IMR-90 (cell line): ENCODE data around the gene DDC. TPM values are rescaled to one million over a fixed set of nuclear protein-coding genes. Genes with fewer than 3 reads are reported as not detected.

Experiments used
- ATAC-seq: fragments of 200-7000 bp; cut with Tn5 transposase; 2 replicates; pipeline ENCODE4 v1.9.1; 2020; ENCODE audit warnings: low read depth, mild to moderate bottlenecking, moderate library complexity
- BruUV-seq: library from RNA; stranded (reverse); fragments of 400-500 nt; replicated peaks from 2 replicates; lab custom pipeline; 2021; lab: Mats Ljungman, UMichigan
- CTCF ChIA-PET: fragments of 300-600 bp; formaldehyde crosslinking; extraction: SDS; loops from one replicate; lab custom pipeline; 2021; ENCODE audit warnings: antibody characterized with exemption; lab: Yijun Ruan, JAX
- POLR2A ChIA-PET: fragments of 300-600 bp; sonication (Branson Sonifier 250); formaldehyde crosslinking; loops from one replicate; lab custom pipeline; 2022; ENCODE audit warnings: antibody characterized with exemption; ENCODE audit not compliant: unreplicated experiment; lab: Charles Lee
- DNase-seq: peaks from one replicate; pipeline ENCODE4 v3.0.0; 2013
- H2AFZ ChIP-seq: replicated peaks from 2 replicates; pipeline ENCODE3; 2013; ENCODE audit warnings: low read length, mild to moderate bottlenecking; ENCODE audit not compliant: poor library complexity
- H2AK5ac ChIP-seq: 2 replicates; pipeline ENCODE4 v1.6.1; 2013; ENCODE audit warnings: low read depth, low read length, inconsistent platforms
- H2AK9ac ChIP-seq: replicated peaks from 2 replicates; pipeline ENCODE3; 2013; ENCODE audit warnings: mild to moderate bottlenecking, low read depth, low read length, moderate library complexity; ENCODE audit not compliant: poor library complexity
- H2BK120ac ChIP-seq: 2 replicates; pipeline ENCODE4 v1.6.1; 2013; ENCODE audit warnings: low read depth, low read length, inconsistent platforms
- H2BK15ac ChIP-seq: 3 replicates; pipeline ENCODE4 v1.6.1; 2013; ENCODE audit warnings: low read depth, low read length, inconsistent platforms
- H2BK20ac ChIP-seq: 2 replicates; pipeline ENCODE4 v1.6.1; 2013; ENCODE audit warnings: low read depth, mild to moderate bottlenecking, inconsistent platforms, low read length, moderate library complexity
- H2BK5ac ChIP-seq: 2 replicates; pipeline ENCODE4 v1.6.1; 2013; ENCODE audit warnings: mild to moderate bottlenecking, low read depth, low read length, inconsistent platforms; ENCODE audit not compliant: poor library complexity, severe bottlenecking
- H3K14ac ChIP-seq: replicated peaks from 2 replicates; pipeline ENCODE4 v1.6.1; 2013; ENCODE audit warnings: low read depth, low read length, inconsistent platforms
- H3K18ac ChIP-seq: 2 replicates; pipeline ENCODE4 v1.6.1; 2013; ENCODE audit warnings: low read depth, low read length, control low read depth
- H3K23ac ChIP-seq: 2 replicates; pipeline ENCODE4 v1.6.1; 2013; ENCODE audit warnings: low read depth, low read length, inconsistent platforms
- H3K27ac ChIP-seq: 2 replicates; pipeline ENCODE4 v1.5.1; 2013; ENCODE audit warnings: mild to moderate bottlenecking, control low read depth, low read length; ENCODE audit not compliant: insufficient read depth
- H3K27me3 ChIP-seq: 2 replicates; pipeline ENCODE4 v1.6.1; 2013; ENCODE audit warnings: low read length; ENCODE audit not compliant: control insufficient read depth, insufficient read depth
- H3K36me3 ChIP-seq: 2 replicates; pipeline ENCODE4 v1.6.1; 2013; ENCODE audit warnings: low read length, mixed read lengths; ENCODE audit not compliant: control insufficient read depth, insufficient read depth
- H3K4ac ChIP-seq: 2 replicates; pipeline ENCODE4 v1.6.1; 2013; ENCODE audit warnings: low read depth, low read length, inconsistent platforms
- H3K4me1 ChIP-seq: 2 replicates; pipeline ENCODE4 v1.6.1; 2013; ENCODE audit warnings: low read length, mixed read lengths; ENCODE audit not compliant: control insufficient read depth, insufficient read depth
- H3K4me2 ChIP-seq: 2 replicates; pipeline ENCODE4 v1.6.1; 2013; ENCODE audit warnings: low read depth, mild to moderate bottlenecking, control low read depth, low read length, moderate library complexity
- H3K4me3 ChIP-seq: 2 replicates; pipeline ENCODE4 v1.5.1; 2013; ENCODE audit warnings: low read depth, mild to moderate bottlenecking, control low read depth, low read length, moderate library complexity; ENCODE audit not compliant: insufficient read depth
- H3K56ac ChIP-seq: 2 replicates; pipeline ENCODE4 v1.6.1; 2013; ENCODE audit warnings: low read length, inconsistent platforms; ENCODE audit not compliant: insufficient read depth; ENCODE audit errors: extremely low read depth
- H3K79me1 ChIP-seq, 2 experiments: 2 replicates each; pipeline ENCODE4 v1.6.1; 2013; ENCODE audit warnings: low read length in 2 of 2, inconsistent platforms in 1 of 2, low read depth in 1 of 2
- H3K9ac ChIP-seq: 2 replicates; pipeline ENCODE4 v1.6.1; 2013; ENCODE audit warnings: low read depth, low read length, control low read depth
- H3K9me1 ChIP-seq: 2 replicates; pipeline ENCODE4 v1.6.1; 2013; ENCODE audit warnings: low read length, inconsistent platforms; ENCODE audit not compliant: insufficient read depth
- H3K9me3 ChIP-seq: 2 replicates; pipeline ENCODE4 v1.6.1; 2013; ENCODE audit warnings: low read length; ENCODE audit not compliant: control insufficient read depth, insufficient read depth
- H4K20me1 ChIP-seq: 2 replicates; pipeline ENCODE4 v1.6.1; 2013; ENCODE audit warnings: low read length, inconsistent platforms; ENCODE audit not compliant: insufficient read depth
- H4K5ac ChIP-seq: 2 replicates; pipeline ENCODE4 v1.6.1; 2013; ENCODE audit warnings: mild to moderate bottlenecking, low read depth, low read length, control low read depth
- H4K8ac ChIP-seq, 2 experiments: 2 replicates each; pipeline ENCODE4 v1.6.1; 2013; ENCODE audit warnings: low read depth in 2 of 2, low read length in 2 of 2, control low read depth in 1 of 2, inconsistent platforms in 1 of 2
- H4K91ac ChIP-seq: 2 replicates; pipeline ENCODE4 v1.6.1; 2013; ENCODE audit warnings: low read depth, low read length, inconsistent platforms; ENCODE audit not compliant: insufficient read depth
- BHLHE40 ChIP-seq: fragments of 150-350 bp; IDR thresholded peaks from 2 replicates; pipeline ENCODE4 v1.6.1; 2016; ENCODE audit warnings: mild to moderate bottlenecking, low read depth, low read length
- CHD1 ChIP-seq: IDR thresholded peaks from 2 replicates; pipeline ENCODE4 v1.6.1; 2012; ENCODE audit warnings: low read depth, low read length, improper control_type of control experiment
- CTCF ChIP-seq: conservative IDR thresholded peaks from 2 replicates; pipeline ENCODE4 v1.5.1; 2012; ENCODE audit warnings: mild to moderate bottlenecking, low read depth, low read length, improper control_type of control experiment
- ELK1 ChIP-seq: fragments of 150-350 bp; IDR thresholded peaks from 2 replicates; pipeline ENCODE4 v1.6.1; 2016; ENCODE audit warnings: low read depth, mild to moderate bottlenecking, low read length, moderate library complexity, borderline replicate concordance
- FOS ChIP-seq: fragments of 150-350 bp; IDR thresholded peaks from 2 replicates; pipeline ENCODE4 v1.6.1; 2016; ENCODE audit warnings: low read depth, low read length
- MAFK ChIP-seq: IDR thresholded peaks from 2 replicates; pipeline ENCODE4 v1.6.1; 2012; ENCODE audit warnings: low read depth, low read length, improper control_type of control experiment
- MAZ ChIP-seq: IDR thresholded peaks from 2 replicates; pipeline ENCODE4 v1.6.1; 2012; ENCODE audit warnings: low read depth, mild to moderate bottlenecking, low read length, improper control_type of control experiment, moderate library complexity, borderline replicate concordance
- MXI1 ChIP-seq: IDR thresholded peaks from 2 replicates; pipeline ENCODE4 v1.6.1; 2012; ENCODE audit warnings: low read depth, mild to moderate bottlenecking, low read length, moderate library complexity, borderline replicate concordance
- NFE2L2 ChIP-seq: fragments of 150-350 bp; IDR thresholded peaks from 2 replicates; pipeline ENCODE4 v1.6.1; 2016; ENCODE audit warnings: low read depth, mild to moderate bottlenecking, low read length
- POLR2A ChIP-seq: IDR thresholded peaks from 2 replicates; pipeline ENCODE4 v1.6.1; 2012; ENCODE audit warnings: mild to moderate bottlenecking, low read depth, low read length
- RAD21 ChIP-seq: IDR thresholded peaks from 2 replicates; pipeline ENCODE4 v1.6.1; 2012; ENCODE audit warnings: low read length, improper control_type of control experiment
- RCOR1 ChIP-seq: IDR thresholded peaks from 2 replicates; pipeline ENCODE4 v1.6.1; 2012; ENCODE audit warnings: mild to moderate bottlenecking, low read length, improper control_type of control experiment; ENCODE audit not compliant: insufficient replicate concordance
- RFX5 ChIP-seq: IDR thresholded peaks from 2 replicates; pipeline ENCODE4 v1.8.0; 2012; ENCODE audit warnings: low read depth, mild to moderate bottlenecking, low read length, moderate library complexity
- SMC3 ChIP-seq: fragments of 150-350 bp; IDR thresholded peaks from 2 replicates; pipeline ENCODE4 v1.6.1; 2016; ENCODE audit warnings: low read depth, mild to moderate bottlenecking, antibody characterized with exemption, low read length, moderate library complexity
- USF2 ChIP-seq: fragments of 150-350 bp; IDR thresholded peaks from 2 replicates; pipeline ENCODE4 v1.6.1; 2017; ENCODE audit warnings: mild to moderate bottlenecking, antibody characterized with exemption, low read length, low read depth
- WGBS, 2 experiments: methylation state at CpG; one replicate each; pipeline versions ENCODE4 v1.1.5 to v1.1.7; 2013; ENCODE audit warnings: missing lambda C conversion rate in 2 of 2; ENCODE audit not compliant: insufficient read length in 1 of 2; ENCODE audit errors: extremely low coverage in 2 of 2; 5-methylcytosine and 5-hydroxymethylcytosine counted together
- dilution Hi-C: fragments of 300-500 bp; cut with HindIII; formaldehyde crosslinking; loops from one replicate; pipeline ENCODE4 v1.14.3; 2018; ENCODE audit warnings: low sequenced_read_pairs; ENCODE audit not compliant: unreplicated experiment
- in situ Hi-C: fragments of 300-500 bp; cut with MboI; formaldehyde crosslinking; loops from 3 replicates; pipeline ENCODE4 v1.14.3; 2019; ENCODE audit warnings: low sequenced_read_pairs, inconsistent platforms, mixed read lengths
- intact Hi-C: fragments of 100-400 bp; cut with micrococcal nuclease; formaldehyde crosslinking; loops from 2 replicates; pipeline ENCODE4 v1.10.0; 2022
- polyA plus RNA-seq, 3 experiments: library from polyadenylated mRNA; depleted of rRNA; stranded (reverse); fragments of >200 nt; gene quantifications; 2 replicates each; pipeline ENCODE4 v1.2.3, GENCODE V29; 2012; ENCODE audit warnings: low replicate concordance in 1 of 3
- total RNA-seq: library from RNA; depleted of rRNA; stranded (reverse); fragments of >200 nt; gene quantifications from 2 replicates; pipeline ENCODE4 v1.2.3, GENCODE V29; 2012

DDC gene
- total and polyA plus RNA-seq, 2 of the 4 experiments (the other 2 are of a cell fraction): not detected

GRCh38 chr7:50418526-50419290, 146.5 kb downstream of the DDC start:
- H4K8ac ChIP-seq: no peak overlapping the region
- no peaks in the 10 kb centered on the region for H3K4me1 ChIP-seq
- H2BK120ac ChIP-seq: no peak overlapping the region
- H3K36me3 ChIP-seq: no peaks in the 10 kb centered on the region
- H3K9me3 ChIP-seq: no peaks in the 10 kb centered on the region
- H4K20me1 ChIP-seq: no peaks in the 10 kb centered on the region
- H3K23ac ChIP-seq: no peak overlapping the region
- no peak overlapping the region for H2BK15ac ChIP-seq
- WGBS, 2 experiments: 83% methylated on average over 2 of the region's 14 CpGs; no CpG with 5 or more reads in 1 of the 2 experiments
- H3K4ac ChIP-seq: no peak overlapping the region
- ChIA-PET CTCF (interaction anchor here (0.6 to 1.7 kb wide), 7 partner anchors 9 to 742 kb away, joined by 3 to 8 read pairs (median 4); no protein-coding TSS in a partner anchor), POLR2A (no interaction called here)
- no peak overlapping the region for H2BK5ac ChIP-seq
- H4K5ac ChIP-seq: no peak overlapping the region
- ATAC-seq (no peak), DNase-seq (no peak)
- H3K56ac ChIP-seq: no peak overlapping the region
- no peak overlapping the region for H3K27ac ChIP-seq
- H2AK9ac ChIP-seq: peak overlapping the region; percentile 18
- H2AK5ac ChIP-seq: no peak overlapping the region
- H4K91ac ChIP-seq: no peak overlapping the region
- BruUV-seq: no TSS peak
- no peak overlapping the region for H2BK20ac ChIP-seq
- peaks cover 3% of the 10 kb centered on the region for H3K27me3 ChIP-seq
- dilution Hi-C loops (no loop called here), intact Hi-C loops (loop anchor here (1.0 kb wide), 2 partner anchors 276 to 326 kb away; no protein-coding TSS in a partner anchor), in situ Hi-C loops (no loop called here)
- H2AFZ ChIP-seq: no peak overlapping the region
- no peaks in the 10 kb centered on the region for H3K79me1 ChIP-seq
- H3K9ac ChIP-seq: no peak overlapping the region
- no peak overlapping the region for H3K4me2 ChIP-seq
- no peak overlapping the region for H3K14ac ChIP-seq
- no peaks in the 10 kb centered on the region for H3K9me1 ChIP-seq
- H3K4me3 ChIP-seq: no peak overlapping the region
- no peak overlapping the region for H3K18ac ChIP-seq
- no peak for TF ChIP-seq CTCF
- no peak for TF ChIP-seq RFX5
- no peak for TF ChIP-seq RAD21
- no peak for TF ChIP-seq CHD1
- TF ChIP-seq SMC3: no peak
- no peak for TF ChIP-seq MXI1
- no peak for TF ChIP-seq USF2
- no peak for TF ChIP-seq MAFK
- TF ChIP-seq RCOR1: no peak
- TF ChIP-seq POLR2A: no peak
- no peak for TF ChIP-seq BHLHE40
- TF ChIP-seq MAZ: no peak
- no peak for TF ChIP-seq FOS
- TF ChIP-seq ELK1: no peak
- TF ChIP-seq NFE2L2: no peak
